Measurements from ENCODE around the gene ENPP3.

DNA sequence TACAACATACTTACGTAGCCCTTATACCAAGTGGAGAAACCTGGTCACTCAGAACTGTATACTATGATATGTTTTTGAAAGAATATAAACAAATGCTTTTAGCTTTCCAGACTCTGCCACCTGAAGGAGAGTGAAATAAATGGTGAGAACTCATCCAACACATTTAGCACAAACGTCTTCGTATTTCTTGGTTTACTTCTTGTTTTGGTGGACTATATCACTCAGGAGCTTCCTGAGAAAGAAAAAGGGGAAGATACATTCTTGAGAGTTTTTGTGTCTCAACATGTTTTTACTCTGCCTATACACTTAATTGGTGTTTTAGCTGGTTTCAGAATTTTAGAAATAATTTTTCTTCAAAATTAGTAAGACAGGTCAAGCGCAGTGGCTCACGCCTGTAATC lies 93.2 kb downstream of the ENPP3 start:
- TF ChIP-seq, protein P1, sequence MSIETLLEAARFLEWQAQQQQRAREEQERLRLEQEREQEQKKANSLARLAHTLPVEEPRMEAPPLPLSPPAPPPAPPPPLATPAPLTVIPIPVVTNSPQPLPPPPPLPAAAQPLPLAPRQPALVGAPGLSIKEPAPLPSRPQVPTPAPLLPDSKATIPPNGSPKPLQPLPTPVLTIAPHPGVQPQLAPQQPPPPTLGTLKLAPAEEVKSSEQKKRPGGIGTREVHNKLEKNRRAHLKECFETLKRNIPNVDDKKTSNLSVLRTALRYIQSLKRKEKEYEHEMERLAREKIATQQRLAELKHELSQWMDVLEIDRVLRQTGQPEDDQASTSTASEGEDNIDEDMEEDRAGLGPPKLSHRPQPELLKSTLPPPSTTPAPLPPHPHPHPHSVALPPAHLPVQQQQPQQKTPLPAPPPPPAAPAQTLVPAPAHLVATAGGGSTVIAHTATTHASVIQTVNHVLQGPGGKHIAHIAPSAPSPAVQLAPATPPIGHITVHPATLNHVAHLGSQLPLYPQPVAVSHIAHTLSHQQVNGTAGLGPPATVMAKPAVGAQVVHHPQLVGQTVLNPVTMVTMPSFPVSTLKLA (IDR thresholded peaks at IDR 0.05), result no peak
- TF ChIP-seq SOX6 (IDR thresholded peaks at IDR 0.05) (no peak), SOX6 (CRISPR knock-in tag; IDR thresholded peaks at IDR 0.05) (no peak)
- TF ChIP-seq, protein P2, sequence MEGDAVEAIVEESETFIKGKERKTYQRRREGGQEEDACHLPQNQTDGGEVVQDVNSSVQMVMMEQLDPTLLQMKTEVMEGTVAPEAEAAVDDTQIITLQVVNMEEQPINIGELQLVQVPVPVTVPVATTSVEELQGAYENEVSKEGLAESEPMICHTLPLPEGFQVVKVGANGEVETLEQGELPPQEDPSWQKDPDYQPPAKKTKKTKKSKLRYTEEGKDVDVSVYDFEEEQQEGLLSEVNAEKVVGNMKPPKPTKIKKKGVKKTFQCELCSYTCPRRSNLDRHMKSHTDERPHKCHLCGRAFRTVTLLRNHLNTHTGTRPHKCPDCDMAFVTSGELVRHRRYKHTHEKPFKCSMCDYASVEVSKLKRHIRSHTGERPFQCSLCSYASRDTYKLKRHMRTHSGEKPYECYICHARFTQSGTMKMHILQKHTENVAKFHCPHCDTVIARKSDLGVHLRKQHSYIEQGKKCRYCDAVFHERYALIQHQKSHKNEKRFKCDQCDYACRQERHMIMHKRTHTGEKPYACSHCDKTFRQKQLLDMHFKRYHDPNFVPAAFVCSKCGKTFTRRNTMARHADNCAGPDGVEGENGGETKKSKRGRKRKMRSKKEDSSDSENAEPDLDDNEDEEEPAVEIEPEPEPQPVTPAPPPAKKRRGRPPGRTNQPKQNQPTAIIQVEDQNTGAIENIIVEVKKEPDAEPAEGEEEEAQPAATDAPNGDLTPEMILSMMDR (CRISPR knock-in tag; IDR thresholded peaks at IDR 0.05), result no peak
- TF ChIP-seq, protein P3, sequence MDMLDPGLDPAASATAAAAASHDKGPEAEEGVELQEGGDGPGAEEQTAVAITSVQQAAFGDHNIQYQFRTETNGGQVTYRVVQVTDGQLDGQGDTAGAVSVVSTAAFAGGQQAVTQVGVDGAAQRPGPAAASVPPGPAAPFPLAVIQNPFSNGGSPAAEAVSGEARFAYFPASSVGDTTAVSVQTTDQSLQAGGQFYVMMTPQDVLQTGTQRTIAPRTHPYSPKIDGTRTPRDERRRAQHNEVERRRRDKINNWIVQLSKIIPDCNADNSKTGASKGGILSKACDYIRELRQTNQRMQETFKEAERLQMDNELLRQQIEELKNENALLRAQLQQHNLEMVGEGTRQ (IDR thresholded peaks at IDR 0.05; ENCODE audit: low read depth, low read length), result no peak
- TF ChIP-seq, protein P3 (CRISPR knock-in tag; IDR thresholded peaks at IDR 0.05; ENCODE audit: borderline replicate concordance), result no peak
